Neutrophil (primary cell): ENCODE results near the gene TTC7B.

ENCODE experiments used
- H3K27ac ChIP-seq: fragments of 200-600 bp; sonication (generic); 2 replicates; pipeline ENCODE4 v1.5.1; 2016; ENCODE audit warnings: mild to moderate bottlenecking, moderate library complexity
- H3K27me3 ChIP-seq: fragments of 200-600 bp; sonication (generic); 2 replicates; pipeline ENCODE4 v1.6.0; 2016; ENCODE audit warnings: mild to moderate bottlenecking
- H3K36me3 ChIP-seq: fragments of 200-600 bp; sonication (generic); 2 replicates; pipeline ENCODE4 v1.5.1; 2017
- H3K4me1 ChIP-seq, 2 experiments: fragments of 200-600 bp in 1 of 2; sonication (generic) in 1 of 2; 1 replicate in 1 of 2; 2 replicates in 1 of 2; pipeline versions ENCODE4 v1.5.1 to v1.6.1; 2013 to 2016; ENCODE audit warnings: low read depth in 1 of 2, low read length in 1 of 2, mild to moderate bottlenecking in 1 of 2, moderate library complexity in 1 of 2; ENCODE audit not compliant: control insufficient read depth in 1 of 2, insufficient read depth in 1 of 2
- H3K4me3 ChIP-seq, 2 experiments: fragments of 200-600 bp in 1 of 2; sonication (generic) in 1 of 2; 1 replicate in 1 of 2; 2 replicates in 1 of 2; pipeline ENCODE4 v1.5.1; 2013 to 2016; ENCODE audit warnings: low read depth in 1 of 2, low read length in 1 of 2, mild to moderate bottlenecking in 1 of 2, moderate library complexity in 1 of 2
- H3K9me3 ChIP-seq: fragments of 200-600 bp; sonication (generic); 2 replicates; pipeline ENCODE4 v1.5.1; 2016
- TF ChIP-seq, protein P1 (sequence below): fragments of 200-600 bp; sonication (generic); IDR thresholded peaks from 2 replicates; pipeline ENCODE4 v1.5.1; 2016; ENCODE audit warnings: antibody characterized with exemption

Gene TTC7B

DNA sequence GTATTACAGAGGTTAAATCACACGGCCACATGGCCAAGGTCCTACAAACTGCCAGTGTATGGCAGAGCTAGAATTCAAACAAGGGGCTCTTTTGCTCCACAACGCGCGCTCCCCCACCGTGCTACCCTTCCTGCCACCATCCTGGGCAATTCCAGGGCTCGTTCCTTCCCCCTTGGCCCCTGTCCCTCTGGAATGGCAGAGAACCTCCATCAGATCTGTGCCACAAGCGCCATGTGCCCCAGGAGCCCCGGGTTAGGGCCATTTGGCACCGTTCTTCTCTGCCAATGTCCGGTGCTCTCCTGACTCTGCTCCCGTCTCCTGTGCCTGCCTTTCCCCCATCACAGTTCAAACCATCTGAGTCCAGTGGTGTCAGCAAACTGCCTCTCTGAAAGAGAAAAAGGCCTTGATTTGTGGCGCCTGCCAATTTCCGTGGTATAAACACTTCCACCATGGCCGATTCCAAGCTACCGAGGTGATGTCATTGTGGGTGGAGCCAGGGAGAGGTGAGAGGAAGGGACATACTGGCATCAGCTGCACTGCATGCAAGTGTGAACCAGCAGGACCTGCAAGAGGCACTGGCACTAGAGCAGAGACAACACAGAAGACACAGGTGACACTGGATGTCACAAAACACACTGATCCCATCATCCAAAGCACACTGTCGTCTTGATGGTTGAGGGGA, 256.3 kb downstream of the TTC7B start:
- TF ChIP-seq, protein P1, sequence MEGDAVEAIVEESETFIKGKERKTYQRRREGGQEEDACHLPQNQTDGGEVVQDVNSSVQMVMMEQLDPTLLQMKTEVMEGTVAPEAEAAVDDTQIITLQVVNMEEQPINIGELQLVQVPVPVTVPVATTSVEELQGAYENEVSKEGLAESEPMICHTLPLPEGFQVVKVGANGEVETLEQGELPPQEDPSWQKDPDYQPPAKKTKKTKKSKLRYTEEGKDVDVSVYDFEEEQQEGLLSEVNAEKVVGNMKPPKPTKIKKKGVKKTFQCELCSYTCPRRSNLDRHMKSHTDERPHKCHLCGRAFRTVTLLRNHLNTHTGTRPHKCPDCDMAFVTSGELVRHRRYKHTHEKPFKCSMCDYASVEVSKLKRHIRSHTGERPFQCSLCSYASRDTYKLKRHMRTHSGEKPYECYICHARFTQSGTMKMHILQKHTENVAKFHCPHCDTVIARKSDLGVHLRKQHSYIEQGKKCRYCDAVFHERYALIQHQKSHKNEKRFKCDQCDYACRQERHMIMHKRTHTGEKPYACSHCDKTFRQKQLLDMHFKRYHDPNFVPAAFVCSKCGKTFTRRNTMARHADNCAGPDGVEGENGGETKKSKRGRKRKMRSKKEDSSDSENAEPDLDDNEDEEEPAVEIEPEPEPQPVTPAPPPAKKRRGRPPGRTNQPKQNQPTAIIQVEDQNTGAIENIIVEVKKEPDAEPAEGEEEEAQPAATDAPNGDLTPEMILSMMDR = no peak
- Histone ChIP-seq H3K27ac (no peak overlapping the region), H3K36me3 (peaks cover 72% of the 10 kb centered on the region), H3K4me1 (no peaks in the 10 kb centered on the region), H3K4me3 (no peak overlapping the region), H3K27me3 (no peaks in the 10 kb centered on the region), H3K9me3 (no peaks in the 10 kb centered on the region)

DNA sequence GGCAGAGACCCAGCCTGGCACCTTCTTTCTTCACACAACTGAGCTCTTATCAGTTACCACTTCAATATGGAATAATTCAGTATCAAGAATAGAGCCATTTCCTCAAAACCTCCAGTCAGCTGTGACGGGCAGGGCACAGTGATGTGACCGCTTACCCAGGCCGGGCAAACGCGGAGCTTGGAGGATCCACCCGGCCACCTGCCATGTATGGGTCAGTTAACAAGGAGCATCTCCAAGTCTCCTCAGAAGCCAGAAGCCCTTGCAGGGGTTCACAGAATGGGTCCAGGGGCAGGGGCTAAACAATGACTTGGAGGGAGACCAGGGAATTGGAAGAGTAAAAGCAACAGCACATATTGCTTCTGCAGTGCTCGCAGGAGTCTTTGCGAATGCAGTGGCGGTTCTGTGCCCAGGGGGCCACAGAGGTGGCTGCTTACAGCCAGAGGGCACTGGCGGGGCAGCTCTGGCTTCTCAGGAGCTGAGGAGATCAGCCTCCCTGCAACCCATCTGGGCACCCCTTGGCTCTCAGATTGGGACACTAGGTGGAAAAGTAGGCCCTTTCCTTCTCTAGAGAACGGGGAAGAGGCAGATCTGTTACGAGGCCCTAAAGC, 257.1 kb downstream of the TTC7B start:
- H3K4me3 ChIP-seq = no peak overlapping the region
- no peaks in the 10 kb centered on the region for H3K9me3 ChIP-seq
- no peaks in the 10 kb centered on the region for H3K4me1 ChIP-seq
- H3K27me3 ChIP-seq = no peaks in the 10 kb centered on the region
- H3K27ac ChIP-seq = no peak overlapping the region
- peaks cover 78% of the 10 kb centered on the region for H3K36me3 ChIP-seq
- TF ChIP-seq, protein P1 = no peak

DNA sequence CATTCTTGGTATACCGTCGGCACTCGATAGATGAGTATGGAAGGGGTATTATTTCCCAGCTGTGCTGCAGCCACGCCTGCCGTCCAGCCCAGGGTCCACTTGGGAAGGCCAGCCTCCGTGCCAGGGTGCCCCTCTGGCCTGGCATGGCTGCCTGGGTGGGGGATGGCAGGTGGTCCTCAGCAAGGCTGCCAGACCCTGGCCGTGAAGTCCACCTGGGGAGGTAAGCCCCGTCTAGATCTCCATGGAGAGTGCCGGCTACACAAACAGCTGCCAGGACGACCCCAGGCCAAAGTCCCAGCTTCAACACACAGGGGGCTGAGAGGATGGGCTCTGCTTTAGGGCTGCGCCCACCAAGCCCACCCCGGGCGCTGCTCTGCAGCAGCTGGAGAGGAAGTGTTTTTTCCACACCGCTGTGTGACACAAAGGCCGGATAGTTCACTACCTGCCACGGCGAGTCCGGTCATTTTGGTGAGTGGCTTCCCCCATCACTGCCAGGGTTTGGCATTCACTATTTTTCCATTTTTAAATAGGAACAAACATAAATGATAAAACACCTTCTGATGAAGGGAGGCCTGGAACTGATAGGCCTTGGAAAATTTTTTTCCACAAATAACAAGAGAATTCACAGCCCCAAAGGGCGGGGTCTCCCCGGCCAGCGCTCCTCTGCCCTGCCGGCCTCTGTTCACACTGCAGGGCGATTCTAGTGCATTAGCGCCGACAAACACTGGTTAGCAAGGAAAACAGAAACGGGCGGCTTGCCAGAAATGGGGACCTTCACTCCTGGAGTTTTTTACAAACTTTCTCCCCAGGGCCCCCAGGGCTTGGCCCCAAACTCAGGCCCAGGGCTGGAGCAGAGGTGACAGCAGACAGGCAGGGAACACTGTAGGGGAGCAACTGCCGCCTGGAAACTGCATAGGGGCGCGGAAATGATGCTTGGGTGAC, 257.9 kb downstream of the TTC7B start:
- Histone ChIP-seq H3K4me3 (no peak overlapping the region), H3K4me1 (no peaks in the 10 kb centered on the region), H3K9me3 (no peaks in the 10 kb centered on the region), H3K36me3 (peaks cover 74% of the 10 kb centered on the region), H3K27ac (no peak overlapping the region), H3K27me3 (no peaks in the 10 kb centered on the region)
- TF ChIP-seq, protein P1 = no peak

DNA sequence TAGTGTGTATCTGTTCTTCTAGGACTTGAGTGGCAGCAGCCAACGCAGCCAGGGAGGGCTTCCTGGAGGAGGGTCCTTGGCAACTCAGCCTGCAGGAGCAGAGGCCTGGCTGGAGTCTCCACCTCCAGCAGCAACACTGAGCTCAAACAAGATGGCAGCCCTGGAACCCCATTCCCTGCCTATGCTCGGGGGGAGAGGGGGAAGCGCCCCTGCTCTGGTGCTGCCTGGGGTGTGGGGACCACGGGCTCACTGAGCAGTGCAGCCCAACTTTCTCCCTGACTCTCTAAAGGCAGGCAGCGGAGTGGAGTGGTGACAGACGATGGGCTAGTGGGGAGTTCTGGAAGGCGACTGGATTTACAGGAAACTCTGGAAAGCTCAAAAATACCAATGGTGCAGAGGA, 258.7 kb downstream of the TTC7B start:
- H3K36me3 ChIP-seq = peaks cover 73% of the 10 kb centered on the region
- no peak overlapping the region for H3K4me3 ChIP-seq
- H3K27me3 ChIP-seq = no peaks in the 10 kb centered on the region
- no peaks in the 10 kb centered on the region for H3K9me3 ChIP-seq
- TF ChIP-seq, protein P1 = no peak
- H3K27ac ChIP-seq = no peak overlapping the region
- H3K4me1 ChIP-seq = no peaks in the 10 kb centered on the region

DNA sequence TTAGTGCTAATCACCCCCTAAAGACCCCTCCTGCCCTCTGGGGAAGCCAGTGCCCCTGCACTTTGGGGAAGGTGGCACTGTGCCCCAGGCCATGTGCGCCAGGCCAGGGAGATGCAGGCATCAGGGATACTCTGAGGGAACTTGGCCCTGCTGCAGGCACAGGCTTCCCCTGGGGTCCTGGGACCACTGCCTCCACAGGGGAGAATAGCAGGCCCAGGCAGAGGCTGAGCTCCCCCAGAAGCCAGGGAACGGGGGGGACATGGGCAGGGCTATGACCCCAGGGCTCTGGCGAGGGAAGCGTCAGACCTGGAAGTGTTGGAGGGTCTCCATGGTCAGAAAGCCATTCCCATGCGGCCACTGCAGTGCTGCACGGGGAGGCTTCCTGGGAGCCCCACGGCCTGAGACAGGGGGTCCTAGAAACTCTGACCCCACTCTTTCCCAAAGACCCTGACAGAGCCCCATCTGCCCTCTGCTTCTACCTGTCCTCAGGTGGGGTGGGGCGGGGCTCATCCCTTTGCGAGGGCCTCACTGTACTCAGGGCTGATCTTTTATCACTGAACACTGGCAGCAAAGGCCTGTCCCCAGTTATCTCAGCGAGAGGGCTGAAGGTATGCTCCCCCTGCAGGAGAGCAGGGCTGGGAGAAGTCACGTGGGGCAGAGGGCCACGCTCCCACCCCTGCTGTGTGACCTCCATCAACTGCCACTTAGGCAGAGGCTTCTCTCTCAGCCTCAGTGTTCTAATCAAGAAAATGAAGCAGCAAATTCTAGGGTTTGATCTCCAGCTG, 259.4 kb downstream of the TTC7B start:
- Histone ChIP-seq H3K27ac (no peak overlapping the region), H3K4me1 (no peaks in the 10 kb centered on the region), H3K36me3 (peaks cover 75% of the 10 kb centered on the region), H3K4me3 (no peak overlapping the region), H3K9me3 (no peaks in the 10 kb centered on the region), H3K27me3 (no peaks in the 10 kb centered on the region)
- TF ChIP-seq, protein P1 = no peak
